Stimulated activated CD8-positive, alpha-beta memory T cell treated with anti-CD3 and anti-CD28 coated beads, Interleukin-12 subunit alpha, Interleukin-12 subunit beta, amount 100 ng/mL, for 24 hours (primary cell): Measurements from ENCODE around the gene PPM1A.
A peak's percentile ranks its signal among the peaks of the same experiment; 100 is the strongest.

Experiments used
- DNase-seq: peaks from one replicate; pipeline ENCODE4 v3.0.0-alpha.2; 2020; ENCODE audit errors: extremely low read depth

The PPM1A gene

GRCh38 chr14:60227291-60227690 is 21.7 kb upstream of the PPM1A start:
- DNase-seq: no peak

- no peak for DNase-seq
These were observed 19.4 kb upstream of the PPM1A start for GRCh38 chr14:60229614-60230013.

GRCh38 chr14:60232185-60232584 is 16.8 kb upstream of the PPM1A start:
- DNase-seq: no peak

GRCh38 chr14:60233251-60233650 is 15.8 kb upstream of the PPM1A start:
- no peak for DNase-seq

- DNase-seq: no peak
These were observed 15.1 kb upstream of the PPM1A start for GRCh38 chr14:60233891-60234290.

- DNase-seq: no peak
These were observed 13.6 kb upstream of the PPM1A start for GRCh38 chr14:60235440-60235839.

GRCh38 chr14:60238955-60239354 is 10.1 kb upstream of the PPM1A start:
- no peak for DNase-seq

- no peak for DNase-seq
These were observed 8.7 kb upstream of the PPM1A start for GRCh38 chr14:60240139-60240856.

GRCh38 chr14:60241091-60241490 is 7.9 kb upstream of the PPM1A start:
- no peak for DNase-seq

GRCh38 chr14:60242429-60242828 is 6.6 kb upstream of the PPM1A start:
- no peak for DNase-seq

- DNase-seq: no peak
These were observed 3.4 kb upstream of the PPM1A start for GRCh38 chr14:60245380-60246177.

GRCh38 chr14:60247994-60248696 is 876 bp upstream of the PPM1A start:
- peak; percentile 69 for DNase-seq

GRCh38 chr14:60249321-60250256 is 568 bp downstream of the PPM1A start:
- peak; percentile 30 for DNase-seq

GRCh38 chr14:60250257-60251035 is 1.4 kb downstream of the PPM1A start:
- DNase-seq: no peak

GRCh38 chr14:60251877-60252276 is 2.9 kb downstream of the PPM1A start:
- DNase-seq: no peak

- no peak for DNase-seq
These were observed 3.6 kb downstream of the PPM1A start for GRCh38 chr14:60252630-60253029.

GRCh38 chr14:60253649-60254048 is 4.6 kb downstream of the PPM1A start:
- no peak for DNase-seq

GRCh38 chr14:60254176-60254575 is 5.2 kb downstream of the PPM1A start:
- DNase-seq: no peak

- DNase-seq: no peak
These were observed 8.8 kb downstream of the PPM1A start for GRCh38 chr14:60257865-60258264.

- DNase-seq: no peak
These were observed 16.1 kb downstream of the PPM1A start for GRCh38 chr14:60265163-60265562.
